WTC11 (cell line): ENCODE results near the gene CALCB. TPM values are rescaled to one million over a fixed set of nuclear protein-coding genes. Genes with fewer than 3 reads are reported as not detected.
"Not testable (repeated sequence)": the region's sequence is repeated elsewhere in the genome, so short reads cannot be mapped to it uniquely, and the experiment has no call there.

Experiments
- ATAC-seq: fragments of 200-7000 bp; cut with Tn5 transposase; 2 replicates; pipeline ENCODE4 v1.10.0; 2021; ENCODE audit warnings: mild to moderate bottlenecking, moderate library complexity
- CTCF ChIA-PET: fragments of 300-600 bp; sonication (Branson Sonifier 250); formaldehyde crosslinking; loops from one replicate; lab custom pipeline; 2021; ENCODE audit warnings: antibody characterized with exemption; lab: Charles Lee
- POLR2A ChIA-PET: fragments of 350-600 bp; sonication (Branson Sonifier 250); formaldehyde crosslinking; loops from one replicate; lab custom pipeline; 2021; ENCODE audit warnings: antibody characterized with exemption; lab: Charles Lee
- DNase-seq: peaks from one replicate; pipeline ENCODE4 v3.0.0; 2021; ENCODE audit warnings: low spot score
- H3K27ac Mint-ChIP-seq: 2 replicates; pipeline ENCODE4 v1.8.0; 2021; ENCODE audit warnings: mixed read lengths
- H3K27me3 Mint-ChIP-seq: 2 replicates; pipeline ENCODE4 v1.8.0; 2021; ENCODE audit warnings: low read depth, mild to moderate bottlenecking, moderate library complexity, mixed read lengths
- H3K36me3 Mint-ChIP-seq: 2 replicates; pipeline ENCODE4 v1.8.0; 2021; ENCODE audit warnings: mixed read lengths
- H3K4me1 Mint-ChIP-seq: 2 replicates; pipeline ENCODE4 v1.8.0; 2022; ENCODE audit warnings: mixed read lengths
- H3K4me3 Mint-ChIP-seq: 2 replicates; pipeline ENCODE4 v1.8.0; 2021; ENCODE audit warnings: mild to moderate bottlenecking, moderate library complexity, mixed read lengths
- H3K9me3 Mint-ChIP-seq: 2 replicates; pipeline ENCODE4 v1.8.0; 2021; ENCODE audit warnings: mixed read lengths
- ARID4B ChIP-seq: sonication (generic); formaldehyde crosslinking; IDR thresholded peaks from 2 replicates; pipeline ENCODE4 v1.8.0; 2023; ENCODE audit warnings: missing genetic modification reagents, mild to moderate bottlenecking, borderline replicate concordance
- ATF3 ChIP-seq: sonication (generic); formaldehyde crosslinking; conservative IDR thresholded peaks from 2 replicates; pipeline ENCODE4 v1.8.1; 2022; ENCODE audit warnings: mild to moderate bottlenecking, missing genetic modification reagents
- CBFB ChIP-seq: sonication (generic); formaldehyde crosslinking; IDR thresholded peaks from 2 replicates; pipeline ENCODE4 v1.8.1; 2022; ENCODE audit warnings: mild to moderate bottlenecking, low read depth, missing genetic modification reagents
- CTCF ChIP-seq: fragments of 200-600 bp; IDR thresholded peaks from 2 replicates; pipeline ENCODE4 v1.8.0; 2022; ENCODE audit warnings: antibody characterized with exemption
- FOXJ3 ChIP-seq: sonication (generic); formaldehyde crosslinking; IDR thresholded peaks from 2 replicates; pipeline ENCODE4 v1.9.0; 2021; ENCODE audit warnings: missing genetic modification reagents, mild to moderate bottlenecking, borderline replicate concordance
- FOXP1 ChIP-seq: sonication (generic); formaldehyde crosslinking; IDR thresholded peaks from 2 replicates; pipeline ENCODE4 v1.8.0; 2022; ENCODE audit warnings: missing genetic modification reagents, mild to moderate bottlenecking, moderate library complexity, borderline replicate concordance
- MXD4 ChIP-seq: fragments of 250-450 bp; sonication (Bioruptor Pico); IDR thresholded peaks from 2 replicates; pipeline ENCODE4 v1.8.0; 2021; ENCODE audit warnings: mild to moderate bottlenecking, moderate library complexity, borderline replicate concordance
- MYBL2 ChIP-seq: sonication (generic); formaldehyde crosslinking; IDR thresholded peaks from 2 replicates; pipeline ENCODE4 v1.8.1; 2023; ENCODE audit warnings: mild to moderate bottlenecking, moderate library complexity, missing genetic modification reagents
- NFYB ChIP-seq: sonication (generic); formaldehyde crosslinking; conservative IDR thresholded peaks from 2 replicates; pipeline ENCODE4 v1.8.0; 2022; ENCODE audit warnings: low read depth, missing genetic modification reagents
- OVOL2 ChIP-seq: fragments of 250-450 bp; sonication (Bioruptor Pico); IDR thresholded peaks from 2 replicates; pipeline ENCODE4 v1.9.0; 2021; ENCODE audit warnings: mild to moderate bottlenecking, borderline replicate concordance
- SOX15 ChIP-seq: fragments of 250-450 bp; sonication (Bioruptor Pico); IDR thresholded peaks from 2 replicates; pipeline ENCODE4 v1.9.0; 2021; ENCODE audit warnings: mild to moderate bottlenecking
- TEAD1 ChIP-seq: sonication (generic); formaldehyde crosslinking; IDR thresholded peaks from 2 replicates; pipeline ENCODE4 v1.8.0; 2022; ENCODE audit warnings: mild to moderate bottlenecking, missing genetic modification reagents
- TEAD4 ChIP-seq: sonication (generic); formaldehyde crosslinking; IDR thresholded peaks from 2 replicates; pipeline ENCODE4 v1.8.0; 2022; ENCODE audit warnings: mild to moderate bottlenecking, missing genetic modification reagents
- total RNA-seq: library from RNA; stranded (reverse); gene quantifications from 3 replicates; pipeline ENCODE4 v1.2.3, GENCODE V29; 2021
- TF ChIP-seq, protein P1 (sequence below): fragments of 250-450 bp; sonication (Bioruptor Pico); IDR thresholded peaks from 2 replicates; pipeline ENCODE4 v2.1.2; 2022; ENCODE audit warnings: mild to moderate bottlenecking, moderate library complexity
- TF ChIP-seq, protein P2 (sequence below): sonication (generic); formaldehyde crosslinking; IDR thresholded peaks from 2 replicates; pipeline ENCODE4 v1.8.1; 2022; ENCODE audit warnings: mild to moderate bottlenecking, missing genetic modification reagents, moderate library complexity, borderline replicate concordance

The CALCB gene
- total RNA-seq, 1 experiment from 2014 or later = 3.2 TPM

DNA sequence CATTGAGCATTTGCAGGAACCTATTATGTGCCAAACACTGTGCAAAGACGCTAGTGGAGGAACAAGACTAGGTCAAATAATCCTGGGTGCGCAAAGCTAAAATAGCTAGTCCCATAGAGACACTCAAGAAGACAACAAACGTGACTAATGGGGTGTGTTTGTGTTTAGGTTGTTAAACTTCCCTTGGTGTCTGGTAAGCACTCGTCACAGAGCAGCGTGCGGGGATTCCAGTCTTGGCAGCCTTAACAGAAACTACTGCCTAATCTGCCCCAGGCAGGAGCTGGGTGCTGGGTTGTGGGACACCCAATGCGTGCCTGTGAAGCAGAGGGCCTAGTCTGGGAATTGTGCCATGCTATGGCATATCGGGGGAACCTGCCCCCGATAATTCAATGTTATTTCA lies 10.8 kb upstream of the CALCB start:
- ChIA-PET POLR2A (no interaction called here), CTCF (no interaction called here)
- ATAC-seq = no peak
- Mint-ChIP-seq H3K9me3 (peaks cover 60% of the 10 kb centered on the region), H3K27me3 (peaks cover 18% of the 10 kb centered on the region), H3K4me3 (no peak overlapping the region), H3K27ac (no peak overlapping the region), H3K4me1 (no peaks in the 10 kb centered on the region)
- no peak for TF ChIP-seq CBFB (CRISPR knock-in tag)
- no peak for TF ChIP-seq ARID4B (CRISPR knock-in tag)
- no peak for TF ChIP-seq TEAD1 (CRISPR knock-in tag)
- TF ChIP-seq, all 79 proteins: peak for 0
- peaks cover 23% of the 10 kb centered on the region for H3K36me3 Mint-ChIP-seq
- DNase-seq = no peak

DNA sequence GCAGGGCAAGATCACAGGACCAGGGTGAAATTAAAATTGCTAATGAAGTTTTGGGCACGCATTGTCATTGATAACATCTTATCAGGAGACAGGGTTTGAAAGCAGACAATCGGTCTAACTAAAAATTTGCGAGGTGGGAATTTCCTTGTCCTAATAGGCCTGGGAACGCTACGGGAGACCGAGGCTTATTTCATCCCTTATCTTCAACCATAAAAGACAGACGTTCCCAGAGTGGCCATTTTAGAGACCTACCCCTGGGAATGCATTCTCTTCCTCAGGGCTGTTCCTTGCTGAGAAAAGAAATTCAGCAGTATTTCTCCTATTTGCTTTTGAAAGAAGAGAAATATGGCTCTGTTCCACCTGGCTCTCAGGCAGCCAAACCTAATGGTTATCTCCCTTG lies 3.6 kb upstream of the CALCB start:
- ATAC-seq, H3K27ac Mint-ChIP-seq, H3K4me3 Mint-ChIP-seq, DNase-seq, CTCF ChIA-PET, POLR2A ChIA-PET: not testable (repeated sequence)
- Mint-ChIP-seq H3K27me3 (peaks cover 61% of the 10 kb centered on the region), H3K36me3 (peaks cover 23% of the 10 kb centered on the region), H3K4me1 (peaks cover 14% of the 10 kb centered on the region), H3K9me3 (peaks cover 48% of the 10 kb centered on the region)

DNA sequence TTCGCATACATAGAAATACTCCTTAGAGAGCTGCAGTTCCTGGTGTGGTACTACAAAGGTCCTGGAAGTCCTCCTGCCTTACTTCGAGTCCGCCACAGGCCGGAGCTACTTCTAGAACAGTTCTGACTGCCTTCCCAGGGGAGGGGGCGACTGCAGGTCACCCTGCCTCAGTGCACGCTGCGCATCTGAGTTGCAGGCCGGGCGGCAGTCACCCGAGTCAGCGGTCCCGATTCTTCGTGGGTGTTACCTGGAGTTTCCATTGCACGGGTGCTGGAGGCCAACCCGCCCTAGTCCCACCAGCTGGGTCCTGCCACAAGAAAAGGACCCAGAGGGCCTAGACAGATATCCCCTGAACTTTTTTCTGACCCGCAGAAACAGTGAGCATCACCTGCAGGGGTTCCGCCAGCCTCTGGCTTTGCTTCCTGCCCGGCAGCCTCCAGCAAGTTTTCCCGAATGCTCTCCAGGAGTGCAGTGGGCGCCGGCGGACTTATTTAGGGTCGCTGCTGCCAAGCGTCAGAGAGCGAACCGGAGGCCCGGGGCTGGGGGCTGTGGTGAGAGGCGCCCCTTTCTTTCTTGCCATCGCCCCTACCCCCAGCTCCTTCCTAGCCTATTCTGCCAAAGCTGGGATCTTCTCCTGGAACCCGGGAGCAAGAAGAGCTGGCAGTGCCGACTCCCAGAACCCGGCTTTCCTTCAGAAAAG lies 1.7 kb upstream of the CALCB start:
- DNase-seq (no peak), ATAC-seq (no peak)
- Mint-ChIP-seq H3K4me1 (peaks cover 15% of the 10 kb centered on the region), H3K9me3 (peaks cover 33% of the 10 kb centered on the region), H3K4me3 (no peak overlapping the region), H3K27ac (no peak overlapping the region), H3K27me3 (peaks cover 60% of the 10 kb centered on the region), H3K36me3 (peaks cover 23% of the 10 kb centered on the region)
- TF ChIP-seq NFYB (CRISPR knock-in tag) (no peak), OVOL2 (CRISPR knock-in tag) (no peak), FOXP1 (CRISPR knock-in tag) (no peak), CTCF (no peak), MXD4 (CRISPR knock-in tag) (no peak), SOX15 (CRISPR knock-in tag) (no peak), TEAD4 (CRISPR knock-in tag) (no peak), MYBL2 (CRISPR knock-in tag) (no peak), ATF3 (CRISPR knock-in tag) (no peak), FOXJ3 (CRISPR knock-in tag) (no peak)
- TF ChIP-seq, protein P1, sequence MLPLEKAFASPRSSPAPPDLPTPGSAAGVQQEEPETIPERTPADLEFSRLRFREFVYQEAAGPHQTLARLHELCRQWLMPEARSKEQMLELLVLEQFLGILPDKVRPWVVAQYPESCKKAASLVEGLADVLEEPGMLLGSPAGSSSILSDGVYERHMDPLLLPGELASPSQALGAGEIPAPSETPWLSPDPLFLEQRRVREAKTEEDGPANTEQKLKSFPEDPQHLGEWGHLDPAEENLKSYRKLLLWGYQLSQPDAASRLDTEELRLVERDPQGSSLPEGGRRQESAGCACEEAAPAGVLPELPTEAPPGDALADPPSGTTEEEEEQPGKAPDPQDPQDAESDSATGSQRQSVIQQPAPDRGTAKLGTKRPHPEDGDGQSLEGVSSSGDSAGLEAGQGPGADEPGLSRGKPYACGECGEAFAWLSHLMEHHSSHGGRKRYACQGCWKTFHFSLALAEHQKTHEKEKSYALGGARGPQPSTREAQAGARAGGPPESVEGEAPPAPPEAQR = no peak
- TF ChIP-seq, protein P2, sequence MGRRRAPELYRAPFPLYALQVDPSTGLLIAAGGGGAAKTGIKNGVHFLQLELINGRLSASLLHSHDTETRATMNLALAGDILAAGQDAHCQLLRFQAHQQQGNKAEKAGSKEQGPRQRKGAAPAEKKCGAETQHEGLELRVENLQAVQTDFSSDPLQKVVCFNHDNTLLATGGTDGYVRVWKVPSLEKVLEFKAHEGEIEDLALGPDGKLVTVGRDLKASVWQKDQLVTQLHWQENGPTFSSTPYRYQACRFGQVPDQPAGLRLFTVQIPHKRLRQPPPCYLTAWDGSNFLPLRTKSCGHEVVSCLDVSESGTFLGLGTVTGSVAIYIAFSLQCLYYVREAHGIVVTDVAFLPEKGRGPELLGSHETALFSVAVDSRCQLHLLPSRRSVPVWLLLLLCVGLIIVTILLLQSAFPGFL (CRISPR knock-in tag) = no peak
- ChIA-PET POLR2A (no interaction called here), CTCF (interaction anchor here (1.2 to 6.0 kb wide), 3 partner anchors 37 to 165 kb away, joined by 3 to 157 read pairs (median 34); no protein-coding TSS in a partner anchor)
